WTC11 (cell line): Measurements from ENCODE around the gene MTNR1B.

Source experiments
- ATF1 ChIP-seq: sonication (generic); formaldehyde crosslinking; IDR thresholded peaks from 2 replicates; pipeline ENCODE4 v1.8.1; 2023; ENCODE audit warnings: mild to moderate bottlenecking, moderate library complexity, missing genetic modification reagents
- CBFB ChIP-seq: sonication (generic); formaldehyde crosslinking; IDR thresholded peaks from 2 replicates; pipeline ENCODE4 v1.8.1; 2022; ENCODE audit warnings: mild to moderate bottlenecking, low read depth, missing genetic modification reagents
- CTCF ChIP-seq: fragments of 200-600 bp; IDR thresholded peaks from 2 replicates; pipeline ENCODE4 v1.8.0; 2022; ENCODE audit warnings: antibody characterized with exemption
- RELA ChIP-seq: sonication (generic); formaldehyde crosslinking; IDR thresholded peaks from 2 replicates; pipeline ENCODE4 v1.8.1; 2022; ENCODE audit warnings: missing genetic modification reagents, mild to moderate bottlenecking, borderline replicate concordance
- ZNF423 ChIP-seq: fragments of 250-450 bp; sonication (Bioruptor Pico); IDR thresholded peaks from 2 replicates; pipeline ENCODE4 v2.1.2; 2022; ENCODE audit warnings: mild to moderate bottlenecking, moderate library complexity

GRCh38 chr11:93024369-93024768 lies 54.9 kb downstream of the MTNR1B start:
- TF ChIP-seq CBFB (CRISPR knock-in tag) (no peak), ATF1 (CRISPR knock-in tag) (no peak), CTCF (no peak), ZNF423 (CRISPR knock-in tag) (no peak), RELA (CRISPR knock-in tag) (no peak)
